Common myeloid progenitor, CD34-positive (primary cell): ENCODE results near the gene NANOGP8.
A peak's percentile ranks its signal among the peaks of the same experiment; 100 is the strongest.

Source experiments
- CTCF ChIA-PET: fragments of 350-600 bp; sonication (Branson Sonifier 250); formaldehyde crosslinking; loops from one replicate; lab custom pipeline; 2021; ENCODE audit warnings: antibody characterized with exemption; lab: Charles Lee
- POLR2A ChIA-PET: fragments of 350-600 bp; sonication (Branson Sonifier 250); formaldehyde crosslinking; loops from one replicate; lab custom pipeline; 2021; ENCODE audit warnings: antibody characterized with exemption; lab: Charles Lee
- DNase-seq, 3 donors: peaks; one replicate each; pipeline versions ENCODE4 v3.0.0 to v3.0.0-alpha.2; 2013
- H3K27ac ChIP-seq, 2 experiments: 1 replicate in 1 of 2; 2 replicates in 1 of 2; pipeline ENCODE4 v1.7.0; 2013; ENCODE audit warnings: inconsistent platforms in 2 of 2, low read length in 2 of 2, mild to moderate bottlenecking in 2 of 2, low read depth in 1 of 2, moderate library complexity in 1 of 2; ENCODE audit not compliant: severe bottlenecking in 2 of 2, insufficient read depth in 1 of 2, poor library complexity in 1 of 2
- H3K27me3 ChIP-seq, 5 experiments: replicated peaks in 2 of 5; 1 replicate in 3 of 5; 2 replicates in 2 of 5; pipeline versions ENCODE4 v1.6.1 to v1.7.0; 2013; ENCODE audit warnings: low read length in 4 of 5, mild to moderate bottlenecking in 2 of 5, moderate library complexity in 2 of 5, inconsistent platforms in 1 of 5; ENCODE audit not compliant: insufficient read depth in 5 of 5, control insufficient read depth in 4 of 5
- H3K36me3 ChIP-seq, 4 experiments: 1 replicate in 2 of 4; 2 replicates in 2 of 4; pipeline versions ENCODE4 v1.6.1 to v1.7.0; 2013; ENCODE audit warnings: low read length in 3 of 4, control low read depth in 1 of 4, mild to moderate bottlenecking in 1 of 4; ENCODE audit not compliant: control insufficient read depth in 4 of 4, insufficient read depth in 4 of 4
- H3K4me1 ChIP-seq, 4 experiments: 1 replicate in 3 of 4; 2 replicates in 1 of 4; pipeline versions ENCODE4 v1.6.1 to v1.7.1; 2013; ENCODE audit warnings: low read length in 3 of 4, mild to moderate bottlenecking in 3 of 4, control low read depth in 1 of 4, inconsistent platforms in 1 of 4, moderate library complexity in 1 of 4; ENCODE audit not compliant: control insufficient read depth in 4 of 4, insufficient read depth in 4 of 4; ENCODE audit errors: control extremely low read depth in 1 of 4
- H3K4me3 ChIP-seq, 7 experiments: 1 replicate in 4 of 7; 2 replicates in 3 of 7; pipeline versions ENCODE4 v1.5.1 to v1.7.0; 2013; ENCODE audit warnings: mild to moderate bottlenecking in 7 of 7, low read length in 6 of 7, moderate library complexity in 6 of 7, inconsistent platforms in 2 of 7, low read depth in 2 of 7, control low read depth in 1 of 7; ENCODE audit not compliant: insufficient read depth in 4 of 7, control insufficient read depth in 1 of 7; ENCODE audit errors: extremely low read depth in 1 of 7
- H3K9me3 ChIP-seq, 5 experiments: 1 replicate in 4 of 5; 2 replicates in 1 of 5; pipeline versions ENCODE4 v1.6.1 to v1.7.1; 2013; ENCODE audit warnings: low read length in 4 of 5, mild to moderate bottlenecking in 2 of 5, inconsistent platforms in 1 of 5, low read depth in 1 of 5, moderate library complexity in 1 of 5; ENCODE audit not compliant: control insufficient read depth in 4 of 5, insufficient read depth in 2 of 5; ENCODE audit errors: control extremely low read depth in 1 of 5
- WGBS: methylation state at CpG from one replicate; pipeline ENCODE4 v1.1.5; 2013; ENCODE audit not compliant: insufficient coverage; 5-methylcytosine and 5-hydroxymethylcytosine counted together

Gene NANOGP8

GRCh38 chr15:35060591-35060990 lies 24.5 kb downstream of the NANOGP8 start:
- H3K27me3 ChIP-seq: no peaks in the 10 kb centered on the region
- ChIA-PET POLR2A (no interaction called here), CTCF (no interaction called here)
- H3K4me1 ChIP-seq: peaks cover 0 to 2% (median 0%) of the 10 kb centered on the region in 4 experiments
- no peaks in the 10 kb centered on the region for H3K36me3 ChIP-seq
- H3K9me3 ChIP-seq: no peaks in the 10 kb centered on the region
- no peak for DNase-seq
- WGBS: 80% methylated on average over 2 of the region's 4 CpGs
- no peak overlapping the region for H3K27ac ChIP-seq
- no peak overlapping the region for H3K4me3 ChIP-seq

GRCh38 chr15:35058534-35059054 lies 26.5 kb downstream of the NANOGP8 start:
- no peak for DNase-seq
- Histone ChIP-seq H3K36me3 (no peaks in the 10 kb centered on the region), H3K4me1 (peaks cover 0 to 2% (median 0%) of the 10 kb centered on the region in 4 experiments), H3K27me3 (no peaks in the 10 kb centered on the region), H3K27ac (no peak overlapping the region), H3K4me3 (no peak overlapping the region), H3K9me3 (no peaks in the 10 kb centered on the region)
- ChIA-PET CTCF (no interaction called here), POLR2A (no interaction called here)
- 90% methylated on average over 2 of the region's 5 CpGs for WGBS

- ChIA-PET CTCF (no interaction called here), POLR2A (no interaction called here)
- no peaks in the 10 kb centered on the region for H3K9me3 ChIP-seq
- peaks cover 0 to 2% (median 0%) of the 10 kb centered on the region in 4 experiments for H3K4me1 ChIP-seq
- H3K27me3 ChIP-seq: no peaks in the 10 kb centered on the region
- H3K36me3 ChIP-seq: no peaks in the 10 kb centered on the region
- WGBS: 100% methylated on average over 2 of the region's 5 CpGs
- H3K27ac ChIP-seq: no peak overlapping the region
- DNase-seq: no peak
- no peak overlapping the region for H3K4me3 ChIP-seq
These were observed 29.5 kb downstream of the NANOGP8 start for GRCh38 chr15:35055416-35056105.

- ChIA-PET CTCF (no interaction called here), POLR2A (no interaction called here)
- no peak overlapping the region for H3K4me3 ChIP-seq
- H3K36me3 ChIP-seq: no peaks in the 10 kb centered on the region
- no peak overlapping the region for H3K27ac ChIP-seq
- no peak for DNase-seq
- no peaks in the 10 kb centered on the region for H3K9me3 ChIP-seq
- peaks cover 0 to 2% (median 0%) of the 10 kb centered on the region in 4 experiments for H3K4me1 ChIP-seq
- H3K27me3 ChIP-seq: no peaks in the 10 kb centered on the region
- WGBS: 76% methylated on average over 5 of the region's 6 CpGs
These were observed 30.7 kb downstream of the NANOGP8 start for GRCh38 chr15:35054380-35054779.

GRCh38 chr15:35047996-35048395 lies 37.1 kb downstream of the NANOGP8 start:
- Histone ChIP-seq H3K4me3 (no peak overlapping the region), H3K27me3 (no peaks in the 10 kb centered on the region), H3K27ac (no peak overlapping the region), H3K9me3 (no peaks in the 10 kb centered on the region), H3K4me1 (no peaks in the 10 kb centered on the region), H3K36me3 (no peaks in the 10 kb centered on the region)
- ChIA-PET CTCF (no interaction called here), POLR2A (interaction anchor here (0.6 kb wide), 1 partner anchor 164 kb away, joined by 5 read pairs; no protein-coding TSS in a partner anchor)
- DNase-seq: no peak

- no peak overlapping the region for H3K27ac ChIP-seq
- H3K36me3 ChIP-seq: no peaks in the 10 kb centered on the region
- no peaks in the 10 kb centered on the region for H3K4me1 ChIP-seq
- no peaks in the 10 kb centered on the region for H3K27me3 ChIP-seq
- WGBS: no CpG with 5 or more reads among the region's 1 CpG
- no peaks in the 10 kb centered on the region for H3K9me3 ChIP-seq
- no peak for DNase-seq
- ChIA-PET CTCF (no interaction called here), POLR2A (interaction anchor here (0.6 kb wide), 1 partner anchor 163 kb away, joined by 5 read pairs; no protein-coding TSS in a partner anchor)
- no peak overlapping the region for H3K4me3 ChIP-seq
These were observed 37.6 kb downstream of the NANOGP8 start for GRCh38 chr15:35047528-35047927.

- H3K9me3 ChIP-seq: no peaks in the 10 kb centered on the region
- H3K36me3 ChIP-seq: no peaks in the 10 kb centered on the region
- peak in 2 of 3 donors; percentile 4 to 5 for DNase-seq
- no peak overlapping the region for H3K4me3 ChIP-seq
- ChIA-PET POLR2A (no interaction called here), CTCF (no interaction called here)
- H3K27ac ChIP-seq: no peak overlapping the region
- 0% methylated on average over 2 of the region's 2 CpGs for whole genome bisulfite sequencing
- peaks cover 0 to 3% (median 0%) of the 10 kb centered on the region in 4 experiments for H3K4me1 ChIP-seq
- no peaks in the 10 kb centered on the region for H3K27me3 ChIP-seq
These were observed 41.6 kb downstream of the NANOGP8 start for GRCh38 chr15:35043373-35044095.
